Smooth muscle cell (in vitro differentiated cells): ENCODE data around the gene IGHMBP2. TPM values are rescaled to one million over a fixed set of nuclear protein-coding genes. Genes with fewer than 3 reads are reported as not detected.

Source experiments
- DNase-seq: peaks from one replicate; lab custom pipeline; 2025; ENCODE audit not compliant: unreplicated experiment; lab: John Stamatoyannopoulos, UW
- H2AFZ ChIP-seq: fragments of 200-600 bp; sonication (generic); 2 replicates; pipeline ENCODE4 v1.6.0; 2016; ENCODE audit warnings: antibody characterized with exemption, low read depth, mild to moderate bottlenecking
- H3F3A ChIP-seq: fragments of 200-600 bp; sonication (generic); 2 replicates; pipeline ENCODE4 v1.6.0; 2017; ENCODE audit warnings: antibody characterized with exemption, low read depth
- H3K27ac ChIP-seq: fragments of 200-600 bp; sonication (generic); 2 replicates; pipeline ENCODE4 v1.5.1; 2016; ENCODE audit warnings: low read depth, mild to moderate bottlenecking
- H3K27me3 ChIP-seq: fragments of 200-600 bp; sonication (generic); 2 replicates; pipeline ENCODE4 v1.6.1; 2016; ENCODE audit warnings: low read depth, mild to moderate bottlenecking
- H3K36me3 ChIP-seq: fragments of 200-600 bp; sonication (generic); 2 replicates; pipeline ENCODE4 v1.5.1; 2016; ENCODE audit warnings: low read depth
- H3K4me1 ChIP-seq: fragments of 200-600 bp; sonication (generic); 2 replicates; pipeline ENCODE4 v1.5.1; 2016; ENCODE audit warnings: low read depth
- H3K4me2 ChIP-seq: fragments of 200-600 bp; sonication (generic); 2 replicates; pipeline ENCODE4 v1.6.0; 2016; ENCODE audit warnings: mild to moderate bottlenecking
- H3K4me3 ChIP-seq: fragments of 200-600 bp; sonication (generic); 2 replicates; pipeline ENCODE4 v1.5.1; 2016; ENCODE audit warnings: mild to moderate bottlenecking
- H3K79me2 ChIP-seq: fragments of 200-600 bp; sonication (generic); 2 replicates; pipeline ENCODE4 v1.6.0; 2016; ENCODE audit warnings: low read depth, mild to moderate bottlenecking
- H3K9ac ChIP-seq: fragments of 200-600 bp; sonication (generic); 2 replicates; pipeline ENCODE4 v1.6.0; 2016; ENCODE audit warnings: low read depth
- H3K9me3 ChIP-seq: fragments of 200-600 bp; sonication (generic); replicated peaks from 2 replicates; pipeline ENCODE4 v1.5.1; 2016; ENCODE audit warnings: low read depth
- H4K20me1 ChIP-seq: fragments of 200-600 bp; sonication (generic); 2 replicates; pipeline ENCODE4 v1.6.0; 2016; ENCODE audit warnings: low read depth
- CTCF ChIP-seq: fragments of 200-600 bp; sonication (generic); IDR thresholded peaks from 2 replicates; pipeline ENCODE4 v1.5.1; 2017; ENCODE audit warnings: borderline replicate concordance, mild to moderate bottlenecking, antibody characterized with exemption; ENCODE audit not compliant: insufficient read depth, poor library complexity, severe bottlenecking
- WGBS: methylation state at CpG from one replicate; pipeline ENCODE4 v1.1.7; 2016; ENCODE audit warnings: low lambda C conversion rate; 5-methylcytosine and 5-hydroxymethylcytosine counted together
- polyA plus RNA-seq: library from polyadenylated mRNA; unstranded; fragments of >200 nt; fragmentation: Nextera tagmentation; extraction: Ambion mirVana; gene quantifications from 2 replicates; pipeline ENCODE4 v1.2.1, GENCODE V29; 2016
- total RNA-seq: library from RNA; depleted of rRNA; stranded (reverse); fragments of >200 nt; gene quantifications from 2 replicates; pipeline ENCODE4 v1.2.3, GENCODE V29; 2014

IGHMBP2 gene
- total and polyA plus RNA-seq, 2 experiments from 2014 or later = 12.1 to 13.3 TPM

- no peaks in the 10 kb centered on the region for H3K36me3 ChIP-seq
- no peak overlapping the region for H3K27ac ChIP-seq
- no peaks in the 10 kb centered on the region for H3K27me3 ChIP-seq
- no peak overlapping the region for H3K4me2 ChIP-seq
- H3K9ac ChIP-seq = no peak overlapping the region
- no peak overlapping the region for H3K4me3 ChIP-seq
- H3K4me1 ChIP-seq = no peaks in the 10 kb centered on the region
- no peak overlapping the region for H2AFZ ChIP-seq
- WGBS = 79% methylated on average over 29 of the region's 29 CpGs
- no peaks in the 10 kb centered on the region for H3K9me3 ChIP-seq
- H3F3A ChIP-seq = no peaks in the 10 kb centered on the region
- H4K20me1 ChIP-seq = no peaks in the 10 kb centered on the region
- no peak for TF ChIP-seq CTCF
- no peak for DNase-seq
- no peaks in the 10 kb centered on the region for H3K79me2 ChIP-seq
Measured at GRCh38 chr11:68968306-68969250, 64.9 kb downstream of the IGHMBP2 start.

- H3K9ac ChIP-seq = no peak overlapping the region
- H3K36me3 ChIP-seq = no peaks in the 10 kb centered on the region
- no peak for DNase-seq
- H3F3A ChIP-seq = no peaks in the 10 kb centered on the region
- H4K20me1 ChIP-seq = no peaks in the 10 kb centered on the region
- TF ChIP-seq CTCF = no peak
- H3K9me3 ChIP-seq = no peaks in the 10 kb centered on the region
- H3K4me2 ChIP-seq = no peak overlapping the region
- no peaks in the 10 kb centered on the region for H3K79me2 ChIP-seq
- no peak overlapping the region for H2AFZ ChIP-seq
- H3K27me3 ChIP-seq = no peaks in the 10 kb centered on the region
- no peaks in the 10 kb centered on the region for H3K4me1 ChIP-seq
- H3K27ac ChIP-seq = no peak overlapping the region
- 92% methylated on average over 8 of the region's 8 CpGs for WGBS
- no peak overlapping the region for H3K4me3 ChIP-seq
Measured at GRCh38 chr11:68969386-68969785, 65.7 kb downstream of the IGHMBP2 start.

- H2AFZ ChIP-seq = no peak overlapping the region
- no peak overlapping the region for H3K9ac ChIP-seq
- H4K20me1 ChIP-seq = no peaks in the 10 kb centered on the region
- 96% methylated on average over 8 of the region's 8 CpGs for WGBS
- H3K27me3 ChIP-seq = no peaks in the 10 kb centered on the region
- no peaks in the 10 kb centered on the region for H3F3A ChIP-seq
- no peak for TF ChIP-seq CTCF
- H3K4me2 ChIP-seq = no peak overlapping the region
- no peaks in the 10 kb centered on the region for H3K9me3 ChIP-seq
- H3K4me1 ChIP-seq = no peaks in the 10 kb centered on the region
- H3K27ac ChIP-seq = no peak overlapping the region
- H3K36me3 ChIP-seq = no peaks in the 10 kb centered on the region
- H3K4me3 ChIP-seq = no peak overlapping the region
- H3K79me2 ChIP-seq = no peaks in the 10 kb centered on the region
- no peak for DNase-seq
Measured at GRCh38 chr11:68970921-68971636, 67.4 kb downstream of the IGHMBP2 start.
